ENCODE data around the gene LSM4.
"Not testable (repeated sequence)": the region's sequence is repeated elsewhere in the genome, so short reads cannot be mapped to it uniquely, and the experiment has no call there.

The LSM4 gene

GRCh38 chr19:18322759-18323460 lies at the start of gene LSM4:
Gene LSM4, minus strand, starts transcription at chr19:18323076. Its CDS starts 56 bp downstream, at chr19:18323020.
- DNase-seq (ENCODE audit: low spot score): peak; percentile 97

GRCh38 chr19:18368504-18369222 lies 45.8 kb upstream of the LSM4 start:
- DNase-seq (ENCODE audit: low spot score): no peak

GRCh38 chr19:18366021-18366435 lies 43.2 kb upstream of the LSM4 start:
- DNase-seq (ENCODE audit: low spot score): no peak

- peak; percentile 79 for DNase-seq (ENCODE audit: low spot score)
Observed at GRCh38 chr19:18364826-18365528, 42.1 kb upstream of the LSM4 start.

- not testable (repeated sequence) for DNase-seq (ENCODE audit: low spot score)
Observed at GRCh38 chr19:18364277-18364825, 41.5 kb upstream of the LSM4 start.

GRCh38 chr19:18363787-18364186 lies 40.9 kb upstream of the LSM4 start:
- DNase-seq (ENCODE audit: low spot score): no peak

- DNase-seq (ENCODE audit: low spot score): no peak
Observed at GRCh38 chr19:18362934-18363542, 40.2 kb upstream of the LSM4 start.

GRCh38 chr19:18361646-18362045 lies 38.8 kb upstream of the LSM4 start:
- DNase-seq (ENCODE audit: low spot score): no peak

GRCh38 chr19:18357041-18357440 lies 34.2 kb upstream of the LSM4 start:
- DNase-seq (ENCODE audit: low spot score): no peak

GRCh38 chr19:18354743-18355142 lies 31.9 kb upstream of the LSM4 start:
- not testable (repeated sequence) for DNase-seq (ENCODE audit: low spot score)

- no peak for DNase-seq (ENCODE audit: low spot score)
Observed at GRCh38 chr19:18353378-18354005, 30.6 kb upstream of the LSM4 start.

GRCh38 chr19:18351544-18351943 lies 28.7 kb upstream of the LSM4 start:
- DNase-seq (ENCODE audit: low spot score): no peak

- no peak for DNase-seq (ENCODE audit: low spot score)
Observed at GRCh38 chr19:18350490-18350889, 27.6 kb upstream of the LSM4 start.

GRCh38 chr19:18349524-18350128 lies 26.8 kb upstream of the LSM4 start:
- peak; percentile 80 for DNase-seq (ENCODE audit: low spot score)

- DNase-seq (ENCODE audit: low spot score): not testable (repeated sequence)
Observed at GRCh38 chr19:18348818-18349339, 26.0 kb upstream of the LSM4 start.

GRCh38 chr19:18348171-18348570 lies 25.3 kb upstream of the LSM4 start:
- DNase-seq (ENCODE audit: low spot score): no peak

GRCh38 chr19:18346091-18346490 lies 23.2 kb upstream of the LSM4 start:
- no peak for DNase-seq (ENCODE audit: low spot score)

GRCh38 chr19:18345296-18345695 lies 22.4 kb upstream of the LSM4 start:
- no peak for DNase-seq (ENCODE audit: low spot score)

- DNase-seq (ENCODE audit: low spot score): no peak
Observed at GRCh38 chr19:18344582-18344950, 21.7 kb upstream of the LSM4 start.

- no peak for DNase-seq (ENCODE audit: low spot score)
Observed at GRCh38 chr19:18342090-18342632, 19.3 kb upstream of the LSM4 start.

Measured in HuH-7.5 (cell line).